Ishikawa (cell line): ENCODE data around the gene AGER.

Experiments used
- RAD21 ChIP-seq: IDR thresholded peaks from 2 replicates; pipeline ENCODE4 v1.6.1; 2012; ENCODE audit warnings: low read depth
- TEAD4 ChIP-seq: IDR thresholded peaks from 2 replicates; pipeline ENCODE4 v1.6.1; 2012

GRCh38 chr6:32194388-32194787 is 10.3 kb upstream of the AGER start:
- TF ChIP-seq RAD21 (no peak), TEAD4 (no peak)
